ENCODE measurements around the gene FOXL2NB.

GRCh38 chr3:138972941-138973340 lies 25.9 kb downstream of the FOXL2NB start:
- TF ChIP-seq PLRG1 (conservative IDR thresholded peaks at IDR 0.05) (no peak), CEBPB (IDR thresholded peaks at IDR 0.05; ENCODE audit: borderline replicate concordance, low read depth, low read length) (no peak), BCL6 (CRISPR knock-in tag; IDR thresholded peaks at IDR 0.05) (no peak), ZFP36 (IDR thresholded peaks at IDR 0.05; ENCODE audit: borderline replicate concordance, low read depth, low read length, partially characterized antibody) (no peak), JUN (CRISPR knock-in tag; IDR thresholded peaks at IDR 0.05) (no peak), HDAC6 (IDR thresholded peaks at IDR 0.05; ENCODE audit: low read depth, low read length) (no peak), KDM1A (CRISPR knock-in tag; IDR thresholded peaks at IDR 0.05) (no peak), TFE3 (CRISPR knock-in tag; IDR thresholded peaks at IDR 0.05) (no peak), GZF1 (CRISPR knock-in tag; IDR thresholded peaks at IDR 0.05) (no peak), POLR2AphosphoS5 (IDR thresholded peaks at IDR 0.05; ENCODE audit: low read depth, low read length) (no peak), TRIM22 (IDR thresholded peaks at IDR 0.05) (no peak), HDAC1 (CRISPR knock-in tag; IDR thresholded peaks at IDR 0.05) (no peak)
- TF ChIP-seq, protein P1, sequence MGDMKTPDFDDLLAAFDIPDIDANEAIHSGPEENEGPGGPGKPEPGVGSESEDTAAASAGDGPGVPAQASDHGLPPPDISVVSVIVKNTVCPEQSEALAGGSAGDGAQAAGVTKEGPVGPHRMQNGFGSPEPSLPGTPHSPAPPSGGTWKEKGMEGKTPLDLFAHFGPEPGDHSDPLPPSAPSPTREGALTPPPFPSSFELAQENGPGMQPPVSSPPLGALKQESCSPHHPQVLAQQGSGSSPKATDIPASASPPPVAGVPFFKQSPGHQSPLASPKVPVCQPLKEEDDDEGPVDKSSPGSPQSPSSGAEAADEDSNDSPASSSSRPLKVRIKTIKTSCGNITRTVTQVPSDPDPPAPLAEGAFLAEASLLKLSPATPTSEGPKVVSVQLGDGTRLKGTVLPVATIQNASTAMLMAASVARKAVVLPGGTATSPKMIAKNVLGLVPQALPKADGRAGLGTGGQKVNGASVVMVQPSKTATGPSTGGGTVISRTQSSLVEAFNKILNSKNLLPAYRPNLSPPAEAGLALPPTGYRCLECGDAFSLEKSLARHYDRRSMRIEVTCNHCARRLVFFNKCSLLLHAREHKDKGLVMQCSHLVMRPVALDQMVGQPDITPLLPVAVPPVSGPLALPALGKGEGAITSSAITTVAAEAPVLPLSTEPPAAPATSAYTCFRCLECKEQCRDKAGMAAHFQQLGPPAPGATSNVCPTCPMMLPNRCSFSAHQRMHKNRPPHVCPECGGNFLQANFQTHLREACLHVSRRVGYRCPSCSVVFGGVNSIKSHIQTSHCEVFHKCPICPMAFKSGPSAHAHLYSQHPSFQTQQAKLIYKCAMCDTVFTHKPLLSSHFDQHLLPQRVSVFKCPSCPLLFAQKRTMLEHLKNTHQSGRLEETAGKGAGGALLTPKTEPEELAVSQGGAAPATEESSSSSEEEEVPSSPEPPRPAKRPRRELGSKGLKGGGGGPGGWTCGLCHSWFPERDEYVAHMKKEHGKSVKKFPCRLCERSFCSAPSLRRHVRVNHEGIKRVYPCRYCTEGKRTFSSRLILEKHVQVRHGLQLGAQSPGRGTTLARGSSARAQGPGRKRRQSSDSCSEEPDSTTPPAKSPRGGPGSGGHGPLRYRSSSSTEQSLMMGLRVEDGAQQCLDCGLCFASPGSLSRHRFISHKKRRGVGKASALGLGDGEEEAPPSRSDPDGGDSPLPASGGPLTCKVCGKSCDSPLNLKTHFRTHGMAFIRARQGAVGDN (CRISPR knock-in tag; IDR thresholded peaks at IDR 0.05) = no peak
- TF ChIP-seq, protein P2, sequence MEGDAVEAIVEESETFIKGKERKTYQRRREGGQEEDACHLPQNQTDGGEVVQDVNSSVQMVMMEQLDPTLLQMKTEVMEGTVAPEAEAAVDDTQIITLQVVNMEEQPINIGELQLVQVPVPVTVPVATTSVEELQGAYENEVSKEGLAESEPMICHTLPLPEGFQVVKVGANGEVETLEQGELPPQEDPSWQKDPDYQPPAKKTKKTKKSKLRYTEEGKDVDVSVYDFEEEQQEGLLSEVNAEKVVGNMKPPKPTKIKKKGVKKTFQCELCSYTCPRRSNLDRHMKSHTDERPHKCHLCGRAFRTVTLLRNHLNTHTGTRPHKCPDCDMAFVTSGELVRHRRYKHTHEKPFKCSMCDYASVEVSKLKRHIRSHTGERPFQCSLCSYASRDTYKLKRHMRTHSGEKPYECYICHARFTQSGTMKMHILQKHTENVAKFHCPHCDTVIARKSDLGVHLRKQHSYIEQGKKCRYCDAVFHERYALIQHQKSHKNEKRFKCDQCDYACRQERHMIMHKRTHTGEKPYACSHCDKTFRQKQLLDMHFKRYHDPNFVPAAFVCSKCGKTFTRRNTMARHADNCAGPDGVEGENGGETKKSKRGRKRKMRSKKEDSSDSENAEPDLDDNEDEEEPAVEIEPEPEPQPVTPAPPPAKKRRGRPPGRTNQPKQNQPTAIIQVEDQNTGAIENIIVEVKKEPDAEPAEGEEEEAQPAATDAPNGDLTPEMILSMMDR (CRISPR knock-in tag; IDR thresholded peaks at IDR 0.05) = no peak

All from HepG2 (cell line).